HG02759 (cell line): ENCODE results near the gene SF3A1.

Experiments
- ATAC-seq: cut with Tn5 transposase; IDR thresholded peaks from one replicate; pipeline ENCODE4 v1.9.1; 2021; ENCODE audit warnings: mild to moderate bottlenecking, moderate library complexity; ENCODE audit not compliant: unreplicated experiment

The SF3A1 gene

GRCh38 chr22:30325065-30325720, 31.5 kb downstream of the SF3A1 start:
- no peak for ATAC-seq

GRCh38 chr22:30324014-30324730, 32.5 kb downstream of the SF3A1 start:
- ATAC-seq = no peak

- ATAC-seq = no peak
These were observed 33.4 kb downstream of the SF3A1 start for GRCh38 chr22:30323246-30323645.

GRCh38 chr22:30321461-30321860, 35.2 kb downstream of the SF3A1 start:
- ATAC-seq = no peak

DNA sequence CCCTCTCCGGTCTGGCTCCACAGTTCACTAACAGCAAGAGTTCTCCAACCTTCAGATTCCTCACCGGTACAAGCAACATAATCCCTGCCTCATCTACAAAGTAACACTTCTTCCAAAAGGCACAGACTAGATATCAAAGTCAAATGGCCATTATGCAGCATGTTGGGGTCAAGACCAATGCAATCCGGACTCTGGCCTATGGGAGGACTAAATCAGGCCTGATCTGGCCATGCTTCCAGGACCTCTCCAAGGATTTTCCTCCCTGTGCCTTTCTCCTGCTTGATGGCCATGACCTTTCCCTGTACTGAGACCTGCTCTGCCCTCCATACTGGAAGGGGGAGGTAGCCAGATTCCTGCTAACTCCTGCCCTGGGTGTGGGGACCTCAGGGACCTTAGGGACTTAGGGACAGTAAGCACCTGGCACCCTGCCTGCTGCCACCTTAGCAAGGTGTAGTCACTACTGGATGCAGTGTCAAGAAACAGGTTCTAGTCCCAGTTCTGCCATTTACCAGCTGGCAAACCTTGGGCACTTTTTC, 36.6 kb downstream of the SF3A1 start:
- no peak for ATAC-seq

- no peak for ATAC-seq
These were observed 37.8 kb downstream of the SF3A1 start for GRCh38 chr22:30318799-30319419.

DNA sequence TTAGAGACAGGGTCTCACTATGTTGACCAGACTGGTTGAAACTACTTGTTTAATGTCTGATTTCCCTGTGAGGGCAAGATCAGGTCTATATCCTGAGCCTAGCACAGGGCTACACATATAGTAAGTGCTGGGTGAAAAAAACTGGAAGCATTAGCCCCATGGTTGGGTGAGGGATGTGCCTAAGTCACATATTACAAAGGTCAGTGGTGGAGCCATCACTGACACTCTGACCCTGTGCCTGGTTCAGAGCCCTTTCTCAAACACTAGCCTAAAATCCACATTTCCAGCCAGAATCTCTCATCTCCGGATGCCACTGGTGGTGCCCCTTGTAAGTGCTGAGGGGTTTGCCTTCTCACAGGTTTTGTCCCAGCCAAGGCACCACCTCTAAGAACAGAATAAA, 38.9 kb downstream of the SF3A1 start:
- ATAC-seq = no peak

- ATAC-seq = no peak
These were observed 40.6 kb downstream of the SF3A1 start for GRCh38 chr22:30315962-30316576.

GRCh38 chr22:30314915-30315314, 41.8 kb downstream of the SF3A1 start:
- ATAC-seq = peak; percentile 34

DNA sequence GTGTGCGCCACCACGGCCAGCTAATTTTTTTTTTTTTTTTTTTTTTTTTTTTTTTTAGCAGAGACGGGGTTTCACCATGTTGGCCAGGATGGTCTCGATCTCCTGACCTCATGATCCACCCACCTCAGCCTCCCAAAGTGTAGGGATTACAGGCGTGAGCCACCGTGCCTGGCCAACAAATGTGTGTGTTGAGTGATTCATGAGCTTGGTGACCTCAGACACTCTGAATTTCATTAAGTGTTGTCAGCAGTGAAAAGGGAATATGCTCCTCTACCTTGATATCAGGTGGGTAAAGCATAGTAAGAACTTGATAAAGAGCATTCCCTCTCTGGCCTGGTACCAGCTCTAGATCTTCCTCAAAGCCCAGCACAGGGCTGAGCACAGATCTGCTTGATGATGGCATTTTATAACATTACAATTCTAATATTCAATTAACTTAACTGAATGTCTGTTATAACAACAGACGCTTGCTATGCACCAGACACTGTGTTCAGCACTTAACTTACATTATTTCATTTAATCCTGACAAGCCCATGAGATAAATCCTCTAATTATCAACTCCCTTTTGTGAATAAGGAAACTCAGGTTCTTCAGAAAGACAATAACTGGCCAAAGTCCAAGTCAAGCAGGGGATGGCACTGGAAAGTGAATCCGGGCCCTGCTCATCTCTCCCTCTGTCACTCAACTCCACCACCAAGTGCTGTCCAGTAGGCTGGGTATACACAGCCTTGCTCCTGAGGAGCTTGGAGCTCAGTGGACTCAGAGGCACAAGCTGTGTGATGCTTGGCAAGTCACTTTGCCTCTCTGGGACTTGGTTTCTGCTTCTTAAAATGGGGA, 42.9 kb downstream of the SF3A1 start:
- no peak for ATAC-seq

GRCh38 chr22:30312053-30312452, 44.6 kb downstream of the SF3A1 start:
- no peak for ATAC-seq

DNA sequence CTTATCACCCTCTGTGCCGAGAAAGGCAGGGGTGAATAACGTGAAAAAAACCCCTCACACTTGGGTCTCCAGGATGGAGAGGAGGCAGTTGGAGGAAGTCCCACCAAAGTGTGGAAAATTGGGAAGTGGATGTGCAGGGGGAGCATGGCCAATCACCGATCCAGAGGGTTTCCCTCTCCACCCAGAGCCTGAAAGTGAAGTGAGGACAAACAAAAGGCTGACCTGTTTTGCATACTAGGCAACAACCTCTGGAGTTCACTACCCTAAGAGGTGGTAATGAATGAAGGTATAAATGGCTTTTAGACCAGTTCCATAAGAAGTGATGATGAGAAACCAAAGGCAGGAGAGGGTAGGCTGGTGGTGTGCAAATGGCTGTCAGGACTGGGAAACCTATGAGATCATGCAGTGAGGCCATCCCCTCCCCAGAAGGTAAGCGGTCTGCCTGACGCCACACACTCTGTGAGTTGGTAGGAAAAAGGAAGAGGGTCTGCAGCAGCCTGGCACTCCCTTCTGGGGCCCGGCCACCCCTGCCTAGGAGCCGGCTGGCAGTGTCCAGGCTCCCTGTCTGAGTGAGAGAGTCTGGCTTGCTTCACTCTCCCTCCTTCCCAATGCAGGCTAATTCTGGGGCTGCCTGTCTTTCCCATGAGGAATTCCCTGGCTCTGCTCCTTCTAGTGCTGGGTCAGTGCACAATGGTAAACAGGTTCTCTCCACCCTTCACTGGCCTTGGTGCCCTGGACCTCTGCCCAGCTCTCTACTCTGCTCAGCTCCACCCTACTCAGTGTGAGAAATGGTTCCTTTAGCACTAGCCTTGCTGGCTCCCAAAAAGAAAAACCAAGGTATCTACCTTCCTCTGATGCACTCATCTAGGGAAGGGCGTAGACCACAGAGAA, 45.6 kb downstream of the SF3A1 start:
- ATAC-seq = no peak

- peak; percentile 42 for ATAC-seq
These were observed 46.5 kb downstream of the SF3A1 start for GRCh38 chr22:30309951-30310741.

GRCh38 chr22:30308518-30309230, 48.0 kb downstream of the SF3A1 start:
- ATAC-seq = peak; percentile 36

DNA sequence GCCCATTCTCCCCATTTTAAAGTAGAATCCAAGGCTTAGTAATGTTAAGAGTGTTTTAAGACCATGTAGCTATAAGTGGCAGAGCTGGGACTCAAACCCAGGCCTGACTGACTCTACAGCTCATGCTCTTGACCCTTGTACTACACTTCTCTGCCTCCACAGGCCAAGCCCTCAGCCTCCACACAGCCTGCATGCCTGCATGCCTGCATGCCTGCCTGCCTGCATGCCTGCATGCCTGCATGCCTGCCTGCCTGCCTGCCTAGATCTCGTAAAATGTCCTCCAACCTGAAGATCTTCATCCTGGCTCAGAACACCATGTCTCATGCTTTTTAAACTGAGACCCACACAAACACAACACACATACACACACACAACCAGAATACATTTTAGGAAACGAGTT, 48.6 kb downstream of the SF3A1 start:
- ATAC-seq = no peak

GRCh38 chr22:30307041-30307574, 49.6 kb downstream of the SF3A1 start:
- ATAC-seq = no peak

- no peak for ATAC-seq
These were observed 50.1 kb downstream of the SF3A1 start for GRCh38 chr22:30306627-30307011.
